Uterus (tissue), 4 donors: ENCODE data around the gene RGS11. TPM values are rescaled to one million over a fixed set of nuclear protein-coding genes. Genes with fewer than 3 reads are reported as not detected.
A peak's percentile ranks its signal among the peaks of the same experiment; 100 is the strongest.

Source experiments
- DNase-seq, 2 donors: peaks; one replicate each; pipeline ENCODE4 v3.0.0-alpha.2; 2019 to 2020
- H3K27ac ChIP-seq, 2 donors: fragments of 200-600 bp; sonication (generic); 1 replicate in 1 of 2; 2 replicates in 1 of 2; pipeline ENCODE4 v1.5.1; 2016 to 2018
- H3K27me3 ChIP-seq, 2 donors: fragments of 200-600 bp; sonication (generic); one replicate each; pipeline ENCODE4 v1.5.1; 2018 to 2019; ENCODE audit warnings: control low read depth in 1 of 2
- H3K36me3 ChIP-seq, 2 donors: fragments of 200-600 bp; sonication (generic); one replicate each; pipeline ENCODE4 v1.5.1; 2019; ENCODE audit warnings: control low read depth in 1 of 2
- H3K4me1 ChIP-seq, 2 donors: fragments of 200-600 bp; sonication (generic); one replicate each; pipeline ENCODE4 v1.5.1; 2018 to 2019; ENCODE audit warnings: control low read depth in 1 of 2
- H3K4me3 ChIP-seq, 2 donors: fragments of 200-600 bp; sonication (generic); 1 replicate in 1 of 2; 2 replicates in 1 of 2; pipeline ENCODE4 v1.5.1; 2018 to 2019; ENCODE audit warnings: mild to moderate bottlenecking in 1 of 2
- H3K9me3 ChIP-seq, 2 donors: fragments of 200-600 bp; sonication (generic); one replicate each; pipeline ENCODE4 v1.5.1; 2019; ENCODE audit warnings: control low read depth in 1 of 2
- POLR2A ChIP-seq, 2 donors: fragments of 450-650 bp; IDR thresholded peaks; one replicate each; pipeline ENCODE4 v1.6.1; 2016; ENCODE audit warnings: antibody characterized with exemption in 2 of 2, mild to moderate bottlenecking in 1 of 2, moderate library complexity in 1 of 2
- intact Hi-C: fragments of 100-400 bp; cut with DNase I; formaldehyde crosslinking; loops from one replicate; pipeline ENCODE4 v1.15.1; 2023; ENCODE audit warnings: low total_unique reads
- total RNA-seq, 4 donors: library from RNA; depleted of rRNA in 3 of 4; stranded (reverse); fragments of >200 nt in 3 of 4; gene quantifications; one replicate each; pipeline versions ENCODE4 v1.1.0 to v1.2.4, GENCODE V29; 2014 to 2023
- TF ChIP-seq, protein P1 (sequence below), 4 experiments: fragments of 200-600 bp in 2 of 4; fragments of 450-650 bp in 2 of 4; sonication (generic) in 2 of 4; IDR thresholded peaks; one replicate each; pipeline ENCODE4 v1.5.1; 2016 to 2019; ENCODE audit warnings: antibody characterized with exemption in 4 of 4, mild to moderate bottlenecking in 2 of 4, moderate library complexity in 1 of 4
- donor health status: DM: yes; HTN: yes; CAD: no.

RGS11 gene
- total RNA-seq, 4 donors from 2014 or later, result 1.1 to 2.4 (median 2.3) TPM; not detected in 1

DNA sequence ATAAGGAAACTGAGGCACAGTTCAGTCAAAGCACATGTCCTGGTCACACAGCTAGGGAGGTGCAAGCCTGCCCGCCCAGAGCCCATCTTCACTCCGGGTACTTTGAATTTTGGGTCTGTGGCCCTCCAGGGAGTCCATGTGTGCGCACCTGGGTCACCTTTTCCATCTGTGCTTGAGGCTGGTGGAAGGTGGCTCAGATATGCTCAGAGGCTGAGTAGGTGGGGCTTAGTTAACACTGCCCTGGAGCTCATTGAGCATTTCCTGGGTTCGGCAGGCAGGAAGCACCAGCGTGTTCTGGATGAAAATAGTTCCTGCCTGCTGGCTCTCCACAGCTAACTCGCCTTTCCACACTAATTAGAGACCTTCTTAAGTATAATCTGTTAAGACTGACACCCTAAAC is 21.9 kb downstream of the RGS11 start:
- Histone ChIP-seq H3K36me3 (no peaks in the 10 kb centered on the region), H3K27me3 (no peaks in the 10 kb centered on the region), H3K27ac (no peak overlapping the region), H3K4me3 (no peak overlapping the region), H3K9me3 (no peaks in the 10 kb centered on the region), H3K4me1 (no peaks in the 10 kb centered on the region)
- intact Hi-C loops, result no loop called here
- no peak for DNase-seq
- TF ChIP-seq POLR2A (IDR thresholded peaks at IDR 0.05), result no peak
- TF ChIP-seq, protein P1, sequence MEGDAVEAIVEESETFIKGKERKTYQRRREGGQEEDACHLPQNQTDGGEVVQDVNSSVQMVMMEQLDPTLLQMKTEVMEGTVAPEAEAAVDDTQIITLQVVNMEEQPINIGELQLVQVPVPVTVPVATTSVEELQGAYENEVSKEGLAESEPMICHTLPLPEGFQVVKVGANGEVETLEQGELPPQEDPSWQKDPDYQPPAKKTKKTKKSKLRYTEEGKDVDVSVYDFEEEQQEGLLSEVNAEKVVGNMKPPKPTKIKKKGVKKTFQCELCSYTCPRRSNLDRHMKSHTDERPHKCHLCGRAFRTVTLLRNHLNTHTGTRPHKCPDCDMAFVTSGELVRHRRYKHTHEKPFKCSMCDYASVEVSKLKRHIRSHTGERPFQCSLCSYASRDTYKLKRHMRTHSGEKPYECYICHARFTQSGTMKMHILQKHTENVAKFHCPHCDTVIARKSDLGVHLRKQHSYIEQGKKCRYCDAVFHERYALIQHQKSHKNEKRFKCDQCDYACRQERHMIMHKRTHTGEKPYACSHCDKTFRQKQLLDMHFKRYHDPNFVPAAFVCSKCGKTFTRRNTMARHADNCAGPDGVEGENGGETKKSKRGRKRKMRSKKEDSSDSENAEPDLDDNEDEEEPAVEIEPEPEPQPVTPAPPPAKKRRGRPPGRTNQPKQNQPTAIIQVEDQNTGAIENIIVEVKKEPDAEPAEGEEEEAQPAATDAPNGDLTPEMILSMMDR (IDR thresholded peaks at IDR 0.05), result no peak

DNA sequence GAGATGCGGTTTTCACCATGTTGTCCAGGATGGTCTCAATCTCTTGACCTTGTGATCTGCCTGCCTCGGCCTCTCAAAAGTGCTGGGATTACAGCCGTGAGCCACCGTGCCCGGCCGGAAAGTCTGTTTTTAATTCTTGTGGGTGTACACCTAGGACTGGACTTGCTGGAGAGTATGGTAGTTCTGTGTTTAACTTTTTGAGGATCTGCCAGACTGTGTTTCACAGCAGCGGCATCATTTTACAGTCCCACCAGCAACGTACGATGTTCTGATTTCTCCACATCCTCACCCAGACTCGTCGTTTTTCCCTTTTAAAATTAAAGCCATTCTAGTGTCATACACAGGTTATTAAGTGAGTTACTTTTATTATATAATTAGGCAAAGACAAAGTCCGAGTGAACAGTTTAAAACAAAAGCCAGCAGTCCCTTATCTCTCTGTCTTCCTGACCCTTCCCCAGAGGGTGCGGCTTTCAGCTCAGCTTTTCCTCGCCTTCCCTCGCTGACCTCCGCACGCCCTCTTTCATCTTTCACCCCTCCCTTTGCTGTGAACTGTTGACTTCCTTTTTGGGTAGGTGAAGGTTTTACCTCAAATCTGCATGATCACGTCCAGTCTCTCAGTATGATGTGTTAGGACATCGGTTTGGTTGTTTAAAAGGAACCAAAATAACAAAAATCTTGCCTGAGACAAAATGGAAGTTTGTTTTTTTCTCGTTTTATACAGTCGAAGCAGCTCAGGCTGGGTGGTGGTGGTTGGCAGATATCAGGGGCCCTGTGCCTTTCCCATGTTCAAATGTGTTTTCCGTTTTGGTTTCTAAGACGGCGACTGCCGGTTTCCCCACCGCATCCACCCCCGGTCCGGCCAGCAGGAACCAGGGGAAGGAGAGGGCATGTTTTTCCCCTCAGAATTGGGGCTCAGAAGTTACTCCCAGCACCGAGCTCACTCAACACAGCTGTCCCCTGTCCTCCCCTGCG is 23.1 kb downstream of the RGS11 start:
- H3K4me1 ChIP-seq, result no peaks in the 10 kb centered on the region
- H3K27ac ChIP-seq, result peak overlapping the region; percentile 6 to 36
- H3K27me3 ChIP-seq, result no peaks in the 10 kb centered on the region
- no peak for DNase-seq
- H3K9me3 ChIP-seq, result no peaks in the 10 kb centered on the region
- H3K4me3 ChIP-seq, result no peak overlapping the region
- intact Hi-C loops, result no loop called here
- no peaks in the 10 kb centered on the region for H3K36me3 ChIP-seq
- TF ChIP-seq POLR2A (IDR thresholded peaks at IDR 0.05), result no peak
- TF ChIP-seq, protein P1 (IDR thresholded peaks at IDR 0.05), result no peak

- TF ChIP-seq POLR2A (IDR thresholded peaks at IDR 0.05), result no peak
- TF ChIP-seq, protein P1 (IDR thresholded peaks at IDR 0.05), result no peak
- intact Hi-C loops, result no loop called here
- no peak overlapping the region for H3K27ac ChIP-seq
- no peaks in the 10 kb centered on the region for H3K36me3 ChIP-seq
- H3K9me3 ChIP-seq, result no peaks in the 10 kb centered on the region
- H3K4me1 ChIP-seq, result no peaks in the 10 kb centered on the region
- DNase-seq, result no peak
- H3K4me3 ChIP-seq, result no peak overlapping the region
- no peaks in the 10 kb centered on the region for H3K27me3 ChIP-seq
Observed at GRCh38 chr16:249431-249830, 26.3 kb downstream of the RGS11 start.

DNA sequence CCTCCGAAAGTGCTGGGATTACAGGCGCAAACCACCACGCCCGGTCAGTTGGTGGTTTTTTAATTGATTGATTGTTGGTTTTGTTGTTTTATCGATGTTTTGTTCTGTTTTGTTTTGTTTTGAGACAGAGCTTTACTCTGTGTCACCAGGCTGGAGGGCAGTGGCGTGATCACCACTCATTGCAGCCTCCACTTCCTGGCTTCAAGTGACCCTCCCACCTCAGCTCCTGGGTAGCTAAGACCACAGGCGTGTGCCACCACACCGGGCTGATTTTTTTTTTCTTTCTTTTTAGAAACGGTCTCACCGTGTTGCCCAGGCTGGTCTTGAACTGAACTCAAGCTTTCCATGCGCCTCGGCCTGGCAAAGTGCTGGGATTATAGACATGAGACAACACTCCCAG is 28.7 kb downstream of the RGS11 start:
- TF ChIP-seq POLR2A (IDR thresholded peaks at IDR 0.05), result no peak
- TF ChIP-seq, protein P1 (IDR thresholded peaks at IDR 0.05), result no peak
- Histone ChIP-seq H3K27ac (no peak overlapping the region), H3K27me3 (no peaks in the 10 kb centered on the region), H3K4me1 (no peaks in the 10 kb centered on the region), H3K4me3 (no peak overlapping the region), H3K9me3 (no peaks in the 10 kb centered on the region), H3K36me3 (no peaks in the 10 kb centered on the region)
- intact Hi-C loops, result no loop called here
- DNase-seq, result no peak

DNA sequence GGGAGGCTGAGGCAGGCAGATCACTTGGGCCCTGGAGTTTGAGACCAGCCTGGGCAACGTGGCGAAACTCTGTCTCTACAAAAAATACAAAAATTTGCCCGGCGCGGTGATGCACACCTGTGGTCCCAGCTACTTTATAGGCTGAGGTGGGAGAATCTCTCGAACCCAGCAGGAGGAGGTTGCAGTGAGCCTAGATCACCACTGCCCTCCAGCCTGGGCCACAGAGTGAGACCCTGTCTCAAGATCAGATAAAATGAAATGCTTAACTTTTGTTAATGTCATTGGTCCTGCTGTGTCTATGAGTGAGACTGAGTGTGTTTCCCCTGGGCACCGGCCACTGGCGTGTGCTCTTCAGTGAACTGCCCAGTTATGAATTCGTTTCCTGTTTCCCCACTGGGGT is 30.6 kb downstream of the RGS11 start:
- no peaks in the 10 kb centered on the region for H3K27me3 ChIP-seq
- no peaks in the 10 kb centered on the region for H3K4me1 ChIP-seq
- intact Hi-C loops, result no loop called here
- no peak overlapping the region for H3K4me3 ChIP-seq
- no peaks in the 10 kb centered on the region for H3K9me3 ChIP-seq
- H3K27ac ChIP-seq, result no peak overlapping the region
- no peak for TF ChIP-seq POLR2A (IDR thresholded peaks at IDR 0.05)
- TF ChIP-seq, protein P1 (IDR thresholded peaks at IDR 0.05), result no peak
- no peaks in the 10 kb centered on the region for H3K36me3 ChIP-seq
- DNase-seq, result no peak
